Omental fat pad (tissue), 4 donors: ENCODE measurements around the gene SMIM41. TPM values are rescaled to one million over a fixed set of nuclear protein-coding genes. Genes with fewer than 3 reads are reported as not detected.

Experiments used
- ATAC-seq: fragments of 150-250 bp; one replicate; pipeline ENCODE4 v1.9.1; 2016; ENCODE audit warnings: mild to moderate bottlenecking, moderate library complexity; ENCODE audit not compliant: low FRiP score
- DNase-seq: peaks from one replicate; pipeline ENCODE4 v3.0.0-alpha.2; 2019; ENCODE audit warnings: low spot score
- total RNA-seq, 4 donors: library from RNA; depleted of rRNA; stranded (reverse); fragments of >200 nt; gene quantifications; one replicate each; pipeline ENCODE4 v1.1.0, GENCODE V29; 2016
- TF ChIP-seq, protein P1 (sequence below), 3 donors: fragments of 450-650 bp; IDR thresholded peaks; one replicate each; pipeline ENCODE4 v1.5.1; 2016 to 2017; ENCODE audit warnings: antibody characterized with exemption in 3 of 3, mild to moderate bottlenecking in 3 of 3, moderate library complexity in 2 of 3

SMIM41 gene
- total RNA-seq, 4 donors from 2014 or later: 1.1 to 1.9 (median 1.1) TPM; not detected in 1

DNA sequence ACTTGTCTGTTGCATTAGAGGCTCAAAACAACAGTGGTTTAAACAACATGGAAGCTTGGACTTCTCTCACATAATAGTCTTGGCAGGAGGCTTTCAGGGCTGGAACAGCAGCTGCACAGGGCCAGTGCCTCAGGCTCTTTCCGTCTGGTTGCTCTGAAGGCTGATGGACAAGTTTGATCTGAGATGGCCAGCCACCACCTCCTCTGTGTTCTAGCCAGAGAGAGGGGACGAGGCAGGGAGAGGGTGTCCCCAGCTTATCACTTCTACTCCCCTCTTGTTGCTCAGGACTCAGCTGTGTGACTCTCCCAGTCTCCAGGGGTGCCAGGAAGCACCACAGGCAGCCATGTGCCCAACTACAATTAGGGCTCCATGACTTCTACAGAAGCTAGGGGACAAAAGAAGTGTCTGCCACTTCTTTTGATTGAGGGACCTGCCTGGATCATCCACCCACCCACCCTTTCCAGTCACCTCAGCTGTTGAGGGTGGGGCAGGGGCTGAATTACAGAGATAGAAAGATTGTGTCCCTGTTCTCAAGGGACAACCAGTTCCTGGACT, 46.6 kb downstream of the SMIM41 start:
- TF ChIP-seq, protein P1, sequence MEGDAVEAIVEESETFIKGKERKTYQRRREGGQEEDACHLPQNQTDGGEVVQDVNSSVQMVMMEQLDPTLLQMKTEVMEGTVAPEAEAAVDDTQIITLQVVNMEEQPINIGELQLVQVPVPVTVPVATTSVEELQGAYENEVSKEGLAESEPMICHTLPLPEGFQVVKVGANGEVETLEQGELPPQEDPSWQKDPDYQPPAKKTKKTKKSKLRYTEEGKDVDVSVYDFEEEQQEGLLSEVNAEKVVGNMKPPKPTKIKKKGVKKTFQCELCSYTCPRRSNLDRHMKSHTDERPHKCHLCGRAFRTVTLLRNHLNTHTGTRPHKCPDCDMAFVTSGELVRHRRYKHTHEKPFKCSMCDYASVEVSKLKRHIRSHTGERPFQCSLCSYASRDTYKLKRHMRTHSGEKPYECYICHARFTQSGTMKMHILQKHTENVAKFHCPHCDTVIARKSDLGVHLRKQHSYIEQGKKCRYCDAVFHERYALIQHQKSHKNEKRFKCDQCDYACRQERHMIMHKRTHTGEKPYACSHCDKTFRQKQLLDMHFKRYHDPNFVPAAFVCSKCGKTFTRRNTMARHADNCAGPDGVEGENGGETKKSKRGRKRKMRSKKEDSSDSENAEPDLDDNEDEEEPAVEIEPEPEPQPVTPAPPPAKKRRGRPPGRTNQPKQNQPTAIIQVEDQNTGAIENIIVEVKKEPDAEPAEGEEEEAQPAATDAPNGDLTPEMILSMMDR (IDR thresholded peaks at IDR 0.05): no peak
- no peak for ATAC-seq
- no peak for DNase-seq

DNA sequence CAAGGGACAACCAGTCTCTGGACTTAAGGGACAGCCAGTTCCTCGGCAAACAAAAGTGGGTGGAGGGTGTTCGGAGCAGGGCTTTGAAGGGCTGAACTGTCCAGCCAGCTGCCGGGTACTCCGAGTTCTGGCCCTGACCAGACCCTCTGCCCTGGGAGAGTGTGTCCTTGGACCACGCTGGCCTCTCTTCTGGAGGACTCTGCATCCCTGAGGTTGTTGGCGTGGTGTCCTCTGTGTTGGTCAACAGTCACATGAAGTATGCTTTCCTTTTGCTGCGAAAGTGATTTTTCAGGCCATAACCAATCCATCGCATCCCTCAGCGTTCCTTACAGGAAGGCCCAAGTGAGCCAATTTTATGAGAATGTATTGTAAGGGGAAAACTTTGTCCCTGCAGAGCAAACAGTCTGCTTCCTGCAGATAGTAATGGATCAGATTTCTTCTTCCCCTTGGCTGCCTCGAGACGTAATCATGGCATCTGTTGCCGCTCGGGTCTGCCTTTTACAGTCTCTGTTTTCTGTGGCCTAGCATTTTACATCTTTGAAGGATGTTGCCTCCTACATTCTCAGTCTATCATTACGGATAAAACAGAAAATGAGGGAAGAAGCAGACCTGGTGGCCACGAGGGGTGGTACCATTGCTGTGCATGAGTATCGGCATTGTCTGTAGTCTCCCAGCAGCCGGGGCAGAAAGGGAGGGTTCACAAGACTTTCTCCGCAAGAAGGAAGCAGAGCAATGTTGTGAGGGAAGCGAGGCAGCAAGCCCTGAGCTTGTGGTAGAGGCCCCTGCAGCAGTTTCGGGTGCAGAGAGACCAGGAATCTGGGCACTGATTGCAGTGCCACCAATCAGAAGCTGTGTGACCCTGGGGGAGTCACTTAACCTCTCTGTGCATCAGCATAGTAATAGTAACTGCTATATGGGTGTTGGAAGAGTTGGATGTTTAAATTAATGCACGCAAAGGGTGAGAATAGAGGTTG, 47.4 kb downstream of the SMIM41 start:
- TF ChIP-seq, protein P1 (IDR thresholded peaks at IDR 0.05): no peak
- DNase-seq (no peak), ATAC-seq (no peak)

DNA sequence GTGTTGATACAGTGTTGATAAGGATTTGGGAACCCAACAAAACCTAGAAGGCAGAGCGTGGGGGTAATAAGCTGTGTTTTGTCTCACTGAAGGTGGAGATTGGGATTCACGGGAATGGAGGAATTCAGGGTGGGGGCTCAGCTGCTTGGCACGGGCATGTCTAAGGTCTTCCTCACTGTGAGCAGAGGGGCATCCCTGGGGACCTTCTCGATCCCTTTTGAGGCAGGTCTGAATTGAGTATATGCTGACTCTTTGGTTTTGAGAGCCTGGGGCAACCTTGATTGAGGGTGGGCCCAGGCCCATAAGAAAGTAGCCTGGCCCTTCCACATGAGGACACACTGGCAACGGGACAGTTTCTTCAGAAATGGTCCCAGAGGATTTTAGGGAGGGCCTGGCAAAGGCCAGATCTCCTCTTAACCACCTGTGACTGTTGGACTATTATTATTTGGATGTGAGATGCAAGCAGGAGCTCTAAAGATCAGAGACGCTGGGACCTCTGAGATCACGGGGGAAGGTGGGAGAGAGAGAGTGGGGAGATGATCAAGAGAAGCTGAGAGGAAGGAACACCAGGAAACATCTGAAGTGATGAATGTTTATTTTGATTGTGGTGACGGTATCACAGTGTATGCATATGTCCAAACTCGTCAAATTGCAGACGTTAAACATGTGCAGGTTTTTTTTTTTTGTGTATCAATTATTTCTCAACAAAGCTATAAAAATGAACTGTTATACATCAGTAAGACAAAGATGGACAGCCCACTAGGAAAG, 48.4 kb downstream of the SMIM41 start:
- DNase-seq (no peak), ATAC-seq (no peak)
- TF ChIP-seq, protein P1 (IDR thresholded peaks at IDR 0.05): no peak

DNA sequence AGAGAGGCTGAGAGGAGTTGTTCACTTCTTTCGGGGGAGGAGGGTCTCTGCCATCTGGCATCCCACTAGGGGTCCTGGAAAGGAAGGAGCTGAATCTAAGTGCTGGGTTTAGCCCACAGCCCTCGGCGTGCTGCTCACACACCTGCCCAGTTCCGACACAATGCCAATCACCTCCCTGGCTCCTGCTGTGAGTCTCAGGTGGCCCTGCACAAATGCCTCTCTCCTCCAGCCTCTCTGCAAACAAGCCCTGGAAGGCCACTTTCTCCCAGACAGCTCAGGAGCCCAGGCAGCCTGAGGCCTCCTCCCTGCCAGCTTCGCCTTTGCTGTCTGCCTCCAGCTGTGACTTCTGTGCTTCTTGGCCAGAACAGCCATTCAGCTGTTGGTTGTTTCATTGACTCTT, 51.2 kb downstream of the SMIM41 start:
- DNase-seq (no peak), ATAC-seq (no peak)

DNA sequence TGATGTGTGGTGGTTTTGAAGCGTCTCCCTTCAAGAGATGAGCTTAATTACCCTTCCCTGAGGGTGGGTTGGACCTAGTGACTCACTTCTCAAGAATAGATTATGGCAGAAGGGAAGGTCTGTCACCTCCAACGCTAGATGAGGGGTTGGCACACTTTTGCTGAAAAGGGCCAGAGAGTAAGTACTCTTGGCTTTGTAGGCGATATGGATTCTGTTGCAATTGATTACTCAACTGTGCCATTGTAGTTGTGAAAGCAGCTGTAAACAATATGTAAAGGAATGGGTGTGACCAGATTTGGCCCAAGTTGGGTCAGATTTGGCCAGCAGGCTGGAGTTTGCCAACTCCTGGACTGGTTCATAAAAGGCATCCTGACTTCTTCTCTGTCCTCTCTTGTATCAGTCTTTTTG, 53.3 kb downstream of the SMIM41 start:
- no peak for ATAC-seq
- TF ChIP-seq, protein P1 (IDR thresholded peaks at IDR 0.05): no peak

More for the DNA sequence above, 51.2 kb downstream of the SMIM41 start:
- TF ChIP-seq, protein P1 (IDR thresholded peaks at IDR 0.05): no peak

DNA sequence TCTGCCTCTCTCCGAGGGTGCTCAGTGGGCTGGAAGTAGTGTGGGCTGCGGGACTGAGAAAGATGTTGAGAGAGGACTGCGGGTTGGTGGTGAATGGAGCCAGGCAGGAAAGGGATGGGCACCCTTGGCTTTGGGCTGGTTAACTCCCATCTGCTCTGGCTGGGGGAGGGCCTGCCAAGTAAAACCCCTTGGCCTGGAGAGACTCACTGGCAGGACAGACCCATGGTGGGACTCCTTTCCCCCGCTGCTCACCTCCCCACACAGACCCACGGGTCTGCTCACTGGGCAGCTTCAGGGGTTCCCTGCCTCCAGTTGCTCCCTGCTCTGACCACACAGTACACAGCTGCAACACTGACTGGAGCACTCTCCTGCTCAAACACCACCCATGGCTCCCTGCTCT, 58.2 kb downstream of the SMIM41 start:
- no peak for DNase-seq
- no peak for ATAC-seq
- TF ChIP-seq, protein P1 (IDR thresholded peaks at IDR 0.05): no peak

More for the DNA sequence above, 53.3 kb downstream of the SMIM41 start:
- DNase-seq: no peak
